Lower leg skin (tissue), 4 donors: ENCODE results near the gene KRTAP3-3. TPM values are rescaled to one million over a fixed set of nuclear protein-coding genes. Genes with fewer than 3 reads are reported as not detected.

Experiments used
- DNase-seq, 2 donors: peaks; one replicate each; pipeline ENCODE4 v3.0.0-alpha.2; 2019; ENCODE audit warnings: low spot score in 2 of 2
- H3K4me3 ChIP-seq: fragments of 200-600 bp; sonication (generic); 2 replicates; pipeline ENCODE4 v1.5.1; 2017; ENCODE audit warnings: mild to moderate bottlenecking, low read depth; ENCODE audit not compliant: poor library complexity, severe bottlenecking
- CTCF ChIP-seq, 3 donors: fragments of 450-650 bp; IDR thresholded peaks; one replicate each; pipeline ENCODE4 v1.5.1; 2016; ENCODE audit warnings: antibody characterized with exemption in 3 of 3, mild to moderate bottlenecking in 3 of 3, moderate library complexity in 2 of 3
- POLR2A ChIP-seq, 2 donors: fragments of 450-650 bp; IDR thresholded peaks; one replicate each; pipeline ENCODE4 v1.6.1; 2016 to 2017; ENCODE audit warnings: antibody characterized with exemption in 2 of 2, mild to moderate bottlenecking in 1 of 2, moderate library complexity in 1 of 2
- WGBS, 2 donors: methylation state at CpG; one replicate each; pipeline ENCODE4 v1.1.5; 2018; 5-methylcytosine and 5-hydroxymethylcytosine counted together
- intact Hi-C: fragments of 100-400 bp; cut with DNase I; formaldehyde crosslinking; loops from one replicate; pipeline ENCODE4 v1.15.0; 2023; ENCODE audit warnings: low total_unique reads
- total RNA-seq, 4 donors: library from RNA; depleted of rRNA; stranded (reverse); fragments of >200 nt; gene quantifications; one replicate each; pipeline ENCODE4 v1.1.0, GENCODE V29; 2016

KRTAP3-3 gene
- total RNA-seq, 4 donors from 2014 or later, result 11.6 TPM; not detected in 3

DNA sequence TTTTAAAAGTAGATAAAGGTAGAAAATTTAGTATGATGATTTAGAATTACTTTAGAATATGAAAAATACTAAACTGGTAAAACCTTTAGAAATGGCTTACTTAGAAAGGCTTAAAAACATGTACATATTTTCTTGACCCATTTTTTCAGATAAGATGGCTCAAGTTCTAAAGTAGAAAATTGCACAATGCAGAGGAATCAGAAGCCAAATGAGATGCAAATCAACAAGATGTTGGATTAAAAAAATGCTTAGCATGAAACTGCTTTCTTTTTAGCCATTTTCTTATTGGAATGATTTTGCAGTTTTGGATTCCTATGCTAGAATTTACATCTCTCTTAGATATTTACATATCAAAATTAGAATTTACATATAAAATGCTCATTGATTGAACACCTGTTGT lies 16.5 kb upstream of the KRTAP3-3 start:
- no peak overlapping the region for H3K4me3 ChIP-seq
- no peak for DNase-seq
- TF ChIP-seq CTCF (IDR thresholded peaks at IDR 0.05), result no peak
- no peak for TF ChIP-seq POLR2A (IDR thresholded peaks at IDR 0.05)
- intact Hi-C loops, result no loop called here

- intact Hi-C loops, result no loop called here
- WGBS, 2 donors, result 85 to 95% methylated on average over 1 of the region's 1 CpG
These were observed 16.0 kb upstream of the KRTAP3-3 start for GRCh38 chr17:41009936-41010335.

GRCh38 chr17:41009301-41009760 lies 15.4 kb upstream of the KRTAP3-3 start:
- no peak for TF ChIP-seq POLR2A (IDR thresholded peaks at IDR 0.05)
- TF ChIP-seq CTCF (IDR thresholded peaks at IDR 0.05), result no peak
- no peak overlapping the region for H3K4me3 ChIP-seq
- intact Hi-C loops, result no loop called here
- 54 to 57% methylated on average over 4 of the region's 4 CpGs for WGBS, 2 donors
- no peak for DNase-seq

More at GRCh38 chr17:41009936-41010335, 16.0 kb upstream of the KRTAP3-3 start:
- H3K4me3 ChIP-seq, result no peak overlapping the region
- TF ChIP-seq POLR2A (IDR thresholded peaks at IDR 0.05) (no peak), CTCF (IDR thresholded peaks at IDR 0.05) (no peak)
- DNase-seq, result no peak

- 90% methylated on average over 8 of the region's 8 CpGs for WGBS, 2 donors
- TF ChIP-seq POLR2A (IDR thresholded peaks at IDR 0.05), result no peak
- no peak within 1 kb of the TSS for H3K4me3 ChIP-seq
- intact Hi-C loops, result no loop called here
- no peak for DNase-seq
These were observed 14.8 kb upstream of the KRTAP3-3 start, which contains the start of gene KRTAP3-1 for GRCh38 chr17:41008811-41009210. Gene KRTAP3-1, minus strand, starts transcription at chr17:41009128. Its CDS starts 54 bp downstream, at chr17:41009074.

- DNase-seq, result no peak
- 86 to 89% methylated on average over 3 of the region's 3 CpGs for WGBS, 2 donors
- intact Hi-C loops, result no loop called here
- H3K4me3 ChIP-seq, result no peak overlapping the region
- TF ChIP-seq CTCF (IDR thresholded peaks at IDR 0.05), result no peak
- TF ChIP-seq POLR2A (IDR thresholded peaks at IDR 0.05), result no peak
These were observed 10.4 kb upstream of the KRTAP3-3 start for GRCh38 chr17:41004397-41004796.

GRCh38 chr17:41003926-41004325 lies 10.0 kb upstream of the KRTAP3-3 start:
- intact Hi-C loops, result no loop called here
- no peak for DNase-seq

More at GRCh38 chr17:41003926-41004325, 10.0 kb upstream of the KRTAP3-3 start:
- TF ChIP-seq POLR2A (IDR thresholded peaks at IDR 0.05) (no peak), CTCF (IDR thresholded peaks at IDR 0.05) (no peak)
- 59 to 61% methylated on average over 4 of the region's 4 CpGs for WGBS, 2 donors
- H3K4me3 ChIP-seq, result no peak overlapping the region
